Endodermal cell (in vitro differentiated cells): Measurements from ENCODE around the gene ERC1. TPM values are rescaled to one million over a fixed set of nuclear protein-coding genes. Genes with fewer than 3 reads are reported as not detected.
"Not testable (repeated sequence)": the region's sequence is repeated elsewhere in the genome, so short reads cannot be mapped to it uniquely, and the experiment has no call there.

Experiments
- DNase-seq: peaks from one replicate; pipeline ENCODE4 v3.0.0-alpha.2; 2017
- H3K27ac ChIP-seq: 2 replicates; pipeline ENCODE4 v1.5.1; 2013; ENCODE audit warnings: mild to moderate bottlenecking, low read depth, low read length, moderate library complexity
- H3K27me3 ChIP-seq: 2 replicates; pipeline ENCODE4 v1.6.1; 2013; ENCODE audit warnings: mild to moderate bottlenecking, low read length, moderate library complexity; ENCODE audit not compliant: insufficient read depth, control insufficient read depth, poor library complexity, severe bottlenecking
- H3K36me3 ChIP-seq: 2 replicates; pipeline ENCODE4 v1.7.0; 2013; ENCODE audit warnings: mild to moderate bottlenecking, low read length, moderate library complexity; ENCODE audit not compliant: control insufficient read depth, insufficient read depth
- H3K4me1 ChIP-seq: one replicate; pipeline ENCODE4 v1.7.0; 2013; ENCODE audit warnings: low read length; ENCODE audit not compliant: control insufficient read depth, insufficient read depth
- H3K4me3 ChIP-seq: 2 replicates; pipeline ENCODE4 v1.5.1; 2013; ENCODE audit warnings: mild to moderate bottlenecking, low read length, moderate library complexity
- H3K9ac ChIP-seq: 2 replicates; pipeline ENCODE4 v1.6.1; 2013; ENCODE audit warnings: mild to moderate bottlenecking, low read length, moderate library complexity; ENCODE audit not compliant: poor library complexity, severe bottlenecking; ENCODE audit errors: extremely low read depth
- H3K9me3 ChIP-seq: 2 replicates; pipeline ENCODE4 v1.6.1; 2013; ENCODE audit warnings: mild to moderate bottlenecking, low read length, moderate library complexity; ENCODE audit not compliant: control insufficient read depth
- H3K27ac Mint-ChIP-seq: 2 replicates; pipeline ENCODE4 v1.8.0; 2020; ENCODE audit warnings: mixed read lengths
- H3K27me3 Mint-ChIP-seq: 2 replicates; pipeline ENCODE4 v1.8.0; 2021; ENCODE audit warnings: mild to moderate bottlenecking, mixed read lengths; ENCODE audit not compliant: insufficient read depth
- H3K36me3 Mint-ChIP-seq: 2 replicates; pipeline ENCODE4 v1.8.0; 2020; ENCODE audit warnings: low read depth, mixed read lengths
- H3K4me1 Mint-ChIP-seq: 2 replicates; pipeline ENCODE4 v1.8.0; 2020; ENCODE audit warnings: mixed read lengths
- H3K4me3 Mint-ChIP-seq: 2 replicates; pipeline ENCODE4 v1.8.0; 2020; ENCODE audit warnings: mild to moderate bottlenecking, moderate library complexity, mixed read lengths
- H3K9me3 Mint-ChIP-seq: 2 replicates; pipeline ENCODE4 v1.8.0; 2020; ENCODE audit warnings: mild to moderate bottlenecking, mixed read lengths
- WGBS, 2 experiments: methylation state at CpG; one replicate each; pipeline versions ENCODE4 v1.1.5 to v1.1.7; 2013; ENCODE audit warnings: missing lambda C conversion rate in 2 of 2, mixed read lengths in 1 of 2; ENCODE audit not compliant: insufficient coverage in 1 of 2, insufficient read length in 1 of 2; 5-methylcytosine and 5-hydroxymethylcytosine counted together
- total RNA-seq, 2 donors: library from RNA; stranded (reverse); fragmentation: NEBNext Ultra II Directional in 1 of 2; extraction: Animal tissue kit (Norgen Biotek cat#: 25700) in 1 of 2; gene quantifications; 2 replicates in 1 of 2; 3 replicates in 1 of 2; pipeline ENCODE4 v1.2.1, GENCODE V29; 2021
- TF ChIP-seq, protein P1 (sequence below): fragments of 200-600 bp; sonication (generic); conservative IDR thresholded peaks from 2 replicates; pipeline ENCODE4 v1.5.0; 2021; ENCODE audit warnings: antibody characterized with exemption, mild to moderate bottlenecking

ERC1 gene
- total RNA-seq, 2 donors from 2014 or later: 60.6 to 159 TPM

DNA sequence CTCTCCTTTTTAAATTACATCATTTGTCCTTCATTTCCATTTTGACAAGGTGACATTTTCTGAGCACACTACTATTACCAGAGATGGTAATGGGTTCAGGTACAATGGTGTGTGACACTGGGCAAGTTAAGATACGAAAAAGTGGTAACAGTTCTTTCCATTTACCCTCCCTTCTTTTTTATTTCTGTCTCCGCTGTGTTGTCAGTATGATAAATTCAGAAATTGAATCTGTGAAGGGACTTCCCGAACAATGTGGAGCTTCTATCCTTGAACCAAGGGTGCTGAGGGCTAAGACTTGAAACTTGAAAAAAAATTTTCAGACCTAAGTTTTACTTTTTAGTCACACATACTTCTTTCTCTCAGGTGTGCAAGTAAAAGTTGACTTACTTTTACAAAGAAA, 103.7 kb downstream of the ERC1 start:
- Histone ChIP-seq H3K4me3 (no peak overlapping the region), H3K9ac (no peak overlapping the region), H3K4me1 (no peaks in the 10 kb centered on the region), H3K9me3 (no peaks in the 10 kb centered on the region), H3K27ac (no peak overlapping the region), H3K36me3 (no peaks in the 10 kb centered on the region), H3K27me3 (no peaks in the 10 kb centered on the region)
- 84 to 89% methylated on average over 1 to 3 of the region's 3 CpGs for WGBS, 2 experiments
- peaks cover 3% of the 10 kb centered on the region for H3K36me3 Mint-ChIP-seq
- no peaks in the 10 kb centered on the region for H3K27me3 Mint-ChIP-seq
- TF ChIP-seq, protein P1, sequence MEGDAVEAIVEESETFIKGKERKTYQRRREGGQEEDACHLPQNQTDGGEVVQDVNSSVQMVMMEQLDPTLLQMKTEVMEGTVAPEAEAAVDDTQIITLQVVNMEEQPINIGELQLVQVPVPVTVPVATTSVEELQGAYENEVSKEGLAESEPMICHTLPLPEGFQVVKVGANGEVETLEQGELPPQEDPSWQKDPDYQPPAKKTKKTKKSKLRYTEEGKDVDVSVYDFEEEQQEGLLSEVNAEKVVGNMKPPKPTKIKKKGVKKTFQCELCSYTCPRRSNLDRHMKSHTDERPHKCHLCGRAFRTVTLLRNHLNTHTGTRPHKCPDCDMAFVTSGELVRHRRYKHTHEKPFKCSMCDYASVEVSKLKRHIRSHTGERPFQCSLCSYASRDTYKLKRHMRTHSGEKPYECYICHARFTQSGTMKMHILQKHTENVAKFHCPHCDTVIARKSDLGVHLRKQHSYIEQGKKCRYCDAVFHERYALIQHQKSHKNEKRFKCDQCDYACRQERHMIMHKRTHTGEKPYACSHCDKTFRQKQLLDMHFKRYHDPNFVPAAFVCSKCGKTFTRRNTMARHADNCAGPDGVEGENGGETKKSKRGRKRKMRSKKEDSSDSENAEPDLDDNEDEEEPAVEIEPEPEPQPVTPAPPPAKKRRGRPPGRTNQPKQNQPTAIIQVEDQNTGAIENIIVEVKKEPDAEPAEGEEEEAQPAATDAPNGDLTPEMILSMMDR: no peak
- no peaks in the 10 kb centered on the region for H3K9me3 Mint-ChIP-seq
- H3K4me3 Mint-ChIP-seq: no peak overlapping the region
- H3K27ac Mint-ChIP-seq: no peak overlapping the region
- H3K4me1 Mint-ChIP-seq: peaks cover 9% of the 10 kb centered on the region
- no peak for DNase-seq

DNA sequence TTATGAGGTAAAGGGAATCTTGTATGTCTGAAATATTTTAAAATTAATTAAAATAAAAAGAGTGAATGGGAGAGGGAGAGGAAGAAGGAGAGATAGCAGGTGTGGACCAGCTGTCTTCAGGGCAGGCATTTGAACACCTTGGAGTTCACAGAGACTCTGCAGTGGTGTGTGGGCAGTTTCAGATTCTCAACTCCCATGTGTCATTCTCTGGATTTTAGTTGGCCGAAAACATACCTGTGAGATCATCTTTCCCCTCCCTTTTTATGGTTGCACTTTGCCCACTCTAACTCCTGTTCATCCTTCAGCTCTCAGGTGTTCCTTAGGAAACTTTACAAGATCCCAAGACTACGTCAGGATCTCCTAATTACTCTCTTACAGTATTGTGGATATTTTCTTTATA, 108.1 kb downstream of the ERC1 start:
- Histone ChIP-seq H3K9me3 (no peaks in the 10 kb centered on the region), H3K27me3 (no peaks in the 10 kb centered on the region), H3K27ac (no peak overlapping the region), H3K4me3 (no peak overlapping the region), H3K4me1 (no peaks in the 10 kb centered on the region), H3K36me3 (no peaks in the 10 kb centered on the region), H3K9ac (no peak overlapping the region)
- TF ChIP-seq, protein P1: no peak
- WGBS, 2 experiments: 90 to 100% methylated on average over 1 to 2 of the region's 2 CpGs
- no peak for DNase-seq
- no peak overlapping the region for H3K27ac Mint-ChIP-seq
- no peaks in the 10 kb centered on the region for H3K9me3 Mint-ChIP-seq
- no peaks in the 10 kb centered on the region for H3K27me3 Mint-ChIP-seq
- peaks cover 3% of the 10 kb centered on the region for H3K36me3 Mint-ChIP-seq
- H3K4me3 Mint-ChIP-seq: no peak overlapping the region
- peaks cover 29% of the 10 kb centered on the region for H3K4me1 Mint-ChIP-seq

DNA sequence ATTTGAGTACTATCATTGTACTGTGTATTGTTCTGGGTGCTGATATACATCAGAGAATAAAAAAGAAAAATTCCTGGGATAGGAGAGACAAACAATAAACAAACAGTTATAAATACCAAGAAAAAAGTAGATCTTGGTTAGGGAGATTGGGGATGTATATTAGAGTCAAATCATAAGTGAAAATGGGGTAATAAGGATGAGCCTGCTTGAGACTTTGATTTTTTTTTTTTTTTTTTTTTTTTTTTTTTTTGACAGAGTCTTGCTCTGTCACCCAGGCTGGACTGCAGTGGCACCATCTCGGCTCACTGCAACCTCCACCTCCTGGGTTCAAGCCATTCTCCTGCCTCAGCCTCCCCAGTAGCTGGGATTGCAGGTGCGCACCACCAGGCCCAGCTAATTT, 108.6 kb downstream of the ERC1 start:
- WGBS, 2 experiments: 94% methylated on average over 2 of the region's 2 CpGs; no CpG with 5 or more reads in 1 of the 2 experiments
- H3K4me3 ChIP-seq, H3K27me3 ChIP-seq, H3K27ac Mint-ChIP-seq, H3K27ac ChIP-seq, DNase-seq, H3K4me1 ChIP-seq, H3K9me3 ChIP-seq, H3K27me3 Mint-ChIP-seq, H3K36me3 Mint-ChIP-seq, H3K4me3 Mint-ChIP-seq, H3K36me3 ChIP-seq, H3K9me3 Mint-ChIP-seq, H3K9ac ChIP-seq: not testable (repeated sequence)
- H3K4me1 Mint-ChIP-seq: peaks cover 29% of the 10 kb centered on the region

DNA sequence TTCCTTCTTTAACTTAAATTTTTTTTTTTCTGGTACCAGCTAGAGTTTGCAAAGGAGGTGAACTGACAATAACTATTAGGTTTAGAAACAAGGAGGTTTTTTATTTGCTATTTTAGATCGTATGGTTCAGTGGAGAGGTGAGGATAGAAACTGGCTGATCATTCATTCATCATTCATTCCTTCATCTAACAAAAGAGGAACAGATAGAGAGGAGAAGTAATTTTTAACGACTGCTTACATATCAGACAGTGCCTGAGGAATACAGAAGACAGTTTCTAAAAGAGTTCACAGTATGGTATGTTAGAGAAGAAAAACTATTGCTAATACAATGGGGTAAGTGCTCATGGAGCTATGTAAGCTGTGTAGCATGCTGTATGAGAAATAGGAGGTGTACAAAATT, 111.1 kb downstream of the ERC1 start:
- Histone ChIP-seq H3K9me3 (no peaks in the 10 kb centered on the region), H3K4me1 (no peaks in the 10 kb centered on the region), H3K4me3 (no peak overlapping the region), H3K36me3 (no peaks in the 10 kb centered on the region), H3K27ac (no peak overlapping the region), H3K9ac (no peak overlapping the region), H3K27me3 (no peaks in the 10 kb centered on the region)
- H3K4me1 Mint-ChIP-seq: peaks cover 26% of the 10 kb centered on the region
- no peaks in the 10 kb centered on the region for H3K9me3 Mint-ChIP-seq
- no peaks in the 10 kb centered on the region for H3K27me3 Mint-ChIP-seq
- peaks cover 5% of the 10 kb centered on the region for H3K36me3 Mint-ChIP-seq
- H3K4me3 Mint-ChIP-seq: no peak overlapping the region
- no peak overlapping the region for H3K27ac Mint-ChIP-seq
- TF ChIP-seq, protein P1: no peak
- no peak for DNase-seq
- 95% methylated on average over 2 of the region's 2 CpGs; no CpG with 5 or more reads in 1 of the 2 experiments for WGBS, 2 experiments
